SK-N-SH (cell line): Measurements from ENCODE around the gene TGFBR3L.

Experiments
- MXI1 ChIP-seq: IDR thresholded peaks from 2 replicates; pipeline ENCODE4 v1.6.1; 2012; ENCODE audit warnings: mild to moderate bottlenecking, low read depth, low read length, improper control_type of control experiment
- TCF12 ChIP-seq: IDR thresholded peaks from 2 replicates; pipeline ENCODE4 v1.4.0; 2012
- USF2 ChIP-seq: fragments of 150-350 bp; IDR thresholded peaks from 2 replicates; pipeline ENCODE4 v1.6.1; 2017; ENCODE audit warnings: antibody characterized with exemption, low read length, low read depth, borderline replicate concordance

GRCh38 chr19:7916955-7917266 lies 2.3 kb downstream of the TGFBR3L start:
- TF ChIP-seq TCF12 (no peak), MXI1 (no peak), USF2 (no peak)
